Kidney (tissue), 14 donors: Measurements from ENCODE around the gene LCN15. TPM values are rescaled to one million over a fixed set of nuclear protein-coding genes. Genes with fewer than 3 reads are reported as not detected.

ENCODE experiments used
- DNase-seq, 5 donors: peaks; one replicate each; pipeline ENCODE4 v3.0.0-alpha.2; 2013 to 2020
- FAIRE-seq: peaks from 2 replicates; lab custom pipeline; 2012; peaks lifted over from hg19 to GRCh38; lab: Jason Lieb, UNC
- H3K27ac ChIP-seq, 2 donors: one replicate each; pipeline ENCODE4 v1.7.0; 2013; ENCODE audit warnings: low read depth in 2 of 2, low read length in 2 of 2, inconsistent platforms in 1 of 2
- H3K27me3 ChIP-seq: one replicate; pipeline ENCODE4 v1.7.1; 2013; ENCODE audit warnings: low read length, inconsistent platforms; ENCODE audit not compliant: control insufficient read depth, insufficient read depth
- H3K36me3 ChIP-seq, 3 donors: one replicate each; pipeline versions ENCODE4 v1.7.0 to v1.7.1; 2013; ENCODE audit warnings: low read length in 3 of 3, control low read depth in 1 of 3, inconsistent platforms in 1 of 3; ENCODE audit not compliant: insufficient read depth in 3 of 3, control insufficient read depth in 2 of 3
- H3K4me1 ChIP-seq, 3 donors: one replicate each; pipeline versions ENCODE4 v1.7.0 to v1.7.1; 2013; ENCODE audit warnings: low read length in 3 of 3, inconsistent platforms in 1 of 3, low read depth in 1 of 3; ENCODE audit not compliant: control insufficient read depth in 2 of 3, insufficient read depth in 2 of 3
- H3K4me3 ChIP-seq, 3 donors: one replicate each; pipeline versions ENCODE4 v1.7.0 to v1.8.1; 2013; ENCODE audit warnings: low read length in 3 of 3, control low read depth in 1 of 3, inconsistent platforms in 1 of 3
- H3K9ac ChIP-seq, 3 donors: one replicate each; pipeline versions ENCODE4 v1.7.0 to v1.7.1; 2013; ENCODE audit warnings: low read length in 3 of 3, control low read depth in 1 of 3, inconsistent platforms in 1 of 3
- H3K9me3 ChIP-seq, 3 donors: one replicate each; pipeline versions ENCODE4 v1.7.0 to v1.7.1; 2013; ENCODE audit warnings: low read length in 3 of 3, control low read depth in 1 of 3, inconsistent platforms in 1 of 3; ENCODE audit not compliant: control insufficient read depth in 2 of 3, insufficient read depth in 1 of 3
- CTCF ChIP-seq: IDR thresholded peaks from 3 replicates; pipeline ENCODE4 v1.5.1; 2012; ENCODE audit warnings: mild to moderate bottlenecking, moderate library complexity, borderline replicate concordance; ENCODE audit not compliant: insufficient read depth; ENCODE audit errors: extremely low read depth
- intact Hi-C: fragments of 100-400 bp; cut with DNase I; formaldehyde crosslinking; loops from one replicate; pipeline ENCODE4 v1.11.1; 2022
- polyA plus RNA-seq: library from polyadenylated mRNA; stranded (reverse); fragments of 350-450 nt; fragmentation: Illumina TruSeq; extraction: RNeasy Lipid Tissue Mini Kit (QIAGEN cat#74804); gene quantifications from one replicate; pipeline ENCODE4 v1.2.3, GENCODE V29; 2014; ENCODE audit warnings: low read depth, low replicate concordance; ENCODE audit not compliant: insufficient read depth
- total RNA-seq: library from RNA; stranded (reverse); fragmentation: NEBNext Ultra II Directional; extraction: Animal tissue kit (Norgen Biotek cat#: 25700); gene quantifications from one replicate; pipeline ENCODE4 v1.2.1, GENCODE V29; 2021
- donor health status: control.
- donor health status: control.
- donor health status: control.
- donor health status: control.
- donor health status: control.
- donor health status: DM: yes; HTN: yes; CAD: no.
- donor health status: Normal renal cell carcinoma (clear cell type).

Gene LCN15
- total and polyA plus RNA-seq, 2 donors from 2014 or later: not detected

- no peak for TF ChIP-seq CTCF
- Histone ChIP-seq H3K36me3 (peaks cover 0 to 9% (median 0%) of the 10 kb centered on the region in 3 donors), H3K4me3 (peak within 1 kb of the TSS; percentile 62 to 73 (median 66)), H3K9ac (peak within 1 kb of the TSS; percentile 28 to 73 (median 64)), H3K4me1 (peaks cover 0 to 14% (median 6%) of the 10 kb centered on the region in 3 donors), H3K27ac (peak within 1 kb of the TSS; percentile 74 to 86), H3K9me3 (no peaks in the 10 kb centered on the region), H3K27me3 (no peaks in the 10 kb centered on the region)
- FAIRE-seq: no peak
- intact Hi-C loops: no loop called here
- DNase-seq: peak; percentile 81 to 93 (median 86)
Observed at GRCh38 chr9:136807281-136808074, 43.2 kb upstream of the LCN15 start, which contains the start of gene RABL6. TSS of gene RABL6 (plus strand) at chr9:136807948. CDS start at chr9:136808197, 249 bp downstream.

GRCh38 chr9:136806631-136807201 lies 42.4 kb upstream of the LCN15 start:
- DNase-seq: peak in 1 of 5 donors; percentile 76
- no peak for FAIRE-seq
- intact Hi-C loops: no loop called here
- Histone ChIP-seq H3K9me3 (no peaks in the 10 kb centered on the region), H3K9ac (peak overlapping the region in 2 of 3 donors; percentile 64 to 73), H3K27ac (peak overlapping the region in 1 of 2 donors; percentile 86), H3K36me3 (peaks cover 0 to 9% (median 0%) of the 10 kb centered on the region in 3 donors), H3K4me1 (peaks cover 0 to 14% (median 6%) of the 10 kb centered on the region in 3 donors), H3K27me3 (no peaks in the 10 kb centered on the region), H3K4me3 (peak overlapping the region; percentile 59 to 73 (median 64))
- no peak for TF ChIP-seq CTCF

GRCh38 chr9:136806067-136806466 lies 41.7 kb upstream of the LCN15 start:
- H3K4me1 ChIP-seq: peaks cover 0 to 14% (median 6%) of the 10 kb centered on the region in 3 donors
- no peak overlapping the region for H3K9ac ChIP-seq
- H3K4me3 ChIP-seq: no peak overlapping the region
- TF ChIP-seq CTCF: no peak
- no peak overlapping the region for H3K27ac ChIP-seq
- peak in 1 of 5 donors; percentile 69 for DNase-seq
- FAIRE-seq: no peak
- intact Hi-C loops: no loop called here
- no peaks in the 10 kb centered on the region for H3K9me3 ChIP-seq
- H3K36me3 ChIP-seq: peaks cover 0 to 8% (median 0%) of the 10 kb centered on the region in 3 donors
- no peaks in the 10 kb centered on the region for H3K27me3 ChIP-seq
